ENCODE data around the gene NCOR1. TPM values are rescaled to one million over a fixed set of nuclear protein-coding genes. Genes with fewer than 3 reads are reported as not detected.

The NCOR1 gene
- total RNA-seq, 1 donor = 139 TPM

GRCh38 chr17:16036261-16036660 is 179.1 kb downstream of the NCOR1 start:
- no peak for TF ChIP-seq CTCF (IDR thresholded peaks at IDR 0.05; ENCODE audit: insufficient read depth, low read length)
- H3K4me3 ChIP-seq (ENCODE audit: low read depth, low read length) = no peak overlapping the region
- DNase-seq (ENCODE audit: low read depth) = no peak

GRCh38 chr17:16033729-16034349 is 181.5 kb downstream of the NCOR1 start:
- no peak for TF ChIP-seq CTCF (IDR thresholded peaks at IDR 0.05; ENCODE audit: insufficient read depth, low read length)
- DNase-seq (ENCODE audit: low read depth) = no peak
- H3K4me3 ChIP-seq (ENCODE audit: low read depth, low read length) = no peak overlapping the region

- H3K4me3 ChIP-seq (ENCODE audit: low read depth, low read length) = no peak overlapping the region
- no peak for TF ChIP-seq CTCF (IDR thresholded peaks at IDR 0.05; ENCODE audit: insufficient read depth, low read length)
- DNase-seq (ENCODE audit: low read depth) = peak; percentile 93
These were observed 187.4 kb downstream of the NCOR1 start for GRCh38 chr17:16027708-16028584.

DNA sequence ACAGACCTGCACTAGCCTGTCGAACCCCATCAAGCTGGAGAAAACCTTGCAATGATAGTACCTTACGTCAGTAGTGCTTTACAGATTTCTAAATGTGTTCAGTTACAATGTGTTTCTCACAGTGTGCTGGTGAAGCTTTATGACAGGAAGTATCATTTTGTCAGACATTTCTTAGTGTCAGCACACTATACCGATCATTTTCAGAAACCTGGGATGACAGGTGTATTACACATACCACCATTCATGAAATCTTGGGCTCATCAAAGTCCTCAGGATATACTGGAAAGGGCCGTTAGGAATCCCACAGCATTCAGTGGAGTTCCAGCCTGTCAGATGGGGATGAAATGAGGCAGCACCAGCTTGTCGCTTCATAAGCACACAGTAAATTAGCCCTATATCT is 188.4 kb downstream of the NCOR1 start:
- TF ChIP-seq CTCF (IDR thresholded peaks at IDR 0.05; ENCODE audit: insufficient read depth, low read length) = no peak
- no peak overlapping the region for H3K4me3 ChIP-seq (ENCODE audit: low read depth, low read length)
- DNase-seq (ENCODE audit: low read depth) = no peak

GRCh38 chr17:16025202-16025601 is 190.1 kb downstream of the NCOR1 start:
- DNase-seq (ENCODE audit: low read depth) = no peak
- H3K4me3 ChIP-seq (ENCODE audit: low read depth, low read length) = no peak overlapping the region
- no peak for TF ChIP-seq CTCF (IDR thresholded peaks at IDR 0.05; ENCODE audit: insufficient read depth, low read length)

- DNase-seq (ENCODE audit: low read depth) = no peak
- no peak overlapping the region for H3K4me3 ChIP-seq (ENCODE audit: low read depth, low read length)
- TF ChIP-seq CTCF (IDR thresholded peaks at IDR 0.05; ENCODE audit: insufficient read depth, low read length) = no peak
These were observed 191.5 kb downstream of the NCOR1 start for GRCh38 chr17:16023881-16024280.
